Aorta (tissue), 5 donors: ENCODE data around the gene KRTAP1-3. TPM values are rescaled to one million over a fixed set of nuclear protein-coding genes. Genes with fewer than 3 reads are reported as not detected.
"Not testable (repeated sequence)": the region's sequence is repeated elsewhere in the genome, so short reads cannot be mapped to it uniquely, and the experiment has no call there.

Experiments used
- ATAC-seq: fragments of 200-7000 bp; cut with Tn5 transposase; one replicate; pipeline ENCODE4 v1.9.1; 2022; ENCODE audit warnings: moderate library complexity; ENCODE audit not compliant: low FRiP score
- DNase-seq, 2 donors: peaks; one replicate each; pipeline ENCODE4 v3.0.0-alpha.2; 2020
- H3K27ac ChIP-seq, 2 donors: one replicate each; pipeline ENCODE4 v1.5.1; 2013; ENCODE audit warnings: low read length in 2 of 2, mild to moderate bottlenecking in 2 of 2, moderate library complexity in 2 of 2, control low read depth in 1 of 2, inconsistent platforms in 1 of 2, low read depth in 1 of 2
- H3K27me3 ChIP-seq, 2 donors: one replicate each; pipeline ENCODE4 v1.6.1; 2013; ENCODE audit warnings: control low read depth in 1 of 2, low read length in 1 of 2, mild to moderate bottlenecking in 1 of 2, moderate library complexity in 1 of 2; ENCODE audit not compliant: insufficient read depth in 2 of 2, control insufficient read depth in 1 of 2
- H3K36me3 ChIP-seq, 2 donors: one replicate each; pipeline ENCODE4 v1.6.1; 2013; ENCODE audit warnings: control low read depth in 1 of 2, low read length in 1 of 2, mild to moderate bottlenecking in 1 of 2; ENCODE audit not compliant: insufficient read depth in 2 of 2, control insufficient read depth in 1 of 2
- H3K4me1 ChIP-seq, 2 donors: one replicate each; pipeline ENCODE4 v1.6.1; 2013; ENCODE audit warnings: low read length in 2 of 2, control low read depth in 1 of 2, mild to moderate bottlenecking in 1 of 2, moderate library complexity in 1 of 2; ENCODE audit not compliant: insufficient read depth in 2 of 2, control insufficient read depth in 1 of 2
- H3K4me3 ChIP-seq, 2 donors: one replicate each; pipeline ENCODE4 v1.5.1; 2013; ENCODE audit warnings: low read length in 2 of 2, control low read depth in 1 of 2, mild to moderate bottlenecking in 1 of 2
- H3K9me3 ChIP-seq: one replicate; pipeline ENCODE4 v1.6.1; 2013; ENCODE audit warnings: mild to moderate bottlenecking, low read length; ENCODE audit not compliant: control insufficient read depth
- WGBS, 2 donors: extraction: QIAGEN DNeasy Blood & Tissue Kit; methylation state at CpG; one replicate each; pipeline ENCODE4 v1.1.7; 2013; 5-methylcytosine and 5-hydroxymethylcytosine counted together
- intact Hi-C, 2 donors: fragments of 100-400 bp; cut with DNase I; formaldehyde crosslinking; loops; one replicate each; pipeline versions ENCODE4 v1.14.2 to v1.15.0; 2022
- polyA plus RNA-seq, 2 donors: library from polyadenylated mRNA; stranded (reverse); fragments of 200-250 nt; gene quantifications; one replicate each; pipeline ENCODE4 v1.2.3, GENCODE V29; 2013
- total RNA-seq, 2 donors: library from RNA; stranded (reverse); fragmentation: NEBNext Ultra II Directional; extraction: Animal tissue kit (Norgen Biotek cat#: 25700); gene quantifications; one replicate each; pipeline ENCODE4 v1.2.1, GENCODE V29; 2021
- donor health status: healthy with polysubstance abuse.
- donor health status: Bipolar disorder and iron deficiency.
- donor health status: DM: no; HTN: no; CAD: no.
- donor health status: DM: no; HTN: no; CAD: no.
- donor health status: DM: yes; HTN: yes; CAD: no.

KRTAP1-3 gene
- total and polyA plus RNA-seq, 4 donors = not detected

- H3K27me3 ChIP-seq = no peaks in the 10 kb centered on the region
- 79 to 83% methylated on average over 8 of the region's 8 CpGs for WGBS, 2 donors
- no peak within 1 kb of the TSS for H3K4me3 ChIP-seq
- no peaks in the 10 kb centered on the region for H3K4me1 ChIP-seq
- no peak within 1 kb of the TSS for H3K27ac ChIP-seq
- DNase-seq (no peak), ATAC-seq (no peak)
- intact Hi-C loops = no loop called here
- no peaks in the 10 kb centered on the region for H3K36me3 ChIP-seq
- no peaks in the 10 kb centered on the region for H3K9me3 ChIP-seq
Observed at GRCh38 chr17:41008811-41009210, 25.9 kb downstream of the KRTAP1-3 start, which contains the start of gene KRTAP3-1. Gene KRTAP3-1, minus strand, starts transcription at chr17:41009128. Its CDS starts 54 bp downstream, at chr17:41009074.

GRCh38 chr17:41004397-41004796 lies 30.3 kb downstream of the KRTAP1-3 start:
- intact Hi-C loops = no loop called here
- no peak for DNase-seq
- Histone ChIP-seq H3K4me1 (no peaks in the 10 kb centered on the region), H3K27me3 (no peaks in the 10 kb centered on the region), H3K9me3 (no peaks in the 10 kb centered on the region), H3K27ac (no peak overlapping the region), H3K36me3 (no peaks in the 10 kb centered on the region), H3K4me3 (no peak overlapping the region)
- WGBS, 2 donors = 82 to 89% methylated on average over 3 of the region's 3 CpGs
- no peak for ATAC-seq

GRCh38 chr17:41003926-41004325 lies 30.7 kb downstream of the KRTAP1-3 start:
- no peak overlapping the region for H3K4me3 ChIP-seq
- intact Hi-C loops = no loop called here
- DNase-seq (no peak), ATAC-seq (no peak)
- H3K9me3 ChIP-seq = no peaks in the 10 kb centered on the region
- WGBS, 2 donors = 46 to 50% methylated on average over 4 of the region's 4 CpGs
- H3K27ac ChIP-seq = no peak overlapping the region
- H3K27me3 ChIP-seq = no peaks in the 10 kb centered on the region
- no peaks in the 10 kb centered on the region for H3K4me1 ChIP-seq
- H3K36me3 ChIP-seq = no peaks in the 10 kb centered on the region

- H3K27me3 ChIP-seq = no peaks in the 10 kb centered on the region
- DNase-seq (no peak), ATAC-seq (no peak)
- intact Hi-C loops = no loop called here
- no peaks in the 10 kb centered on the region for H3K9me3 ChIP-seq
- no peak overlapping the region for H3K4me3 ChIP-seq
- H3K27ac ChIP-seq = no peak overlapping the region
- WGBS, 2 donors = 50 to 52% methylated on average over 5 of the region's 5 CpGs
- no peaks in the 10 kb centered on the region for H3K4me1 ChIP-seq
- H3K36me3 ChIP-seq = no peaks in the 10 kb centered on the region
Observed at GRCh38 chr17:41002814-41003213, 31.9 kb downstream of the KRTAP1-3 start.

DNA sequence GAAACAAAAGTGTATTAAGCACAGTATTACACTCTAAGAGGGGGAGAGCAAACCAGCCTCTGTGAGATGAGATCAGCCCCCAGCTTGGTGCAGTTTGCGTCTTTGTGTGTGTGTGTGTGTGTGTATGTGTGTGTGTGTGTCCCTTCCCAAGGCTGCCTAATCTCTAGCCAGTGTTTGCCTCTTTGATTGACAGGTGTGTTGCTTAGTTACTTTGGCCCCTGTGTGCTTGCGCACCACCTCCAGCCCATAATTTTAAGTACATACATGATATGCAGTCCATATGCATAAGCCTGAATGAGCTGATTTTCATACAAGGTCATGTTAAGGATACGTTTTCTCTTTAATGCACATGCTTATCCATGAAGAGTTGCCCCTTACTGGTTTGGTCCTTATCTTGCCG lies 32.9 kb downstream of the KRTAP1-3 start:
- no peak overlapping the region for H3K27ac ChIP-seq
- no peaks in the 10 kb centered on the region for H3K27me3 ChIP-seq
- no peaks in the 10 kb centered on the region for H3K9me3 ChIP-seq
- ATAC-seq (no peak), DNase-seq (no peak)
- no peaks in the 10 kb centered on the region for H3K36me3 ChIP-seq
- intact Hi-C loops = no loop called here
- WGBS, 2 donors = 78 to 86% methylated on average over 4 of the region's 4 CpGs
- H3K4me1 ChIP-seq = no peaks in the 10 kb centered on the region
- no peak overlapping the region for H3K4me3 ChIP-seq

GRCh38 chr17:40999563-40999962 lies 35.1 kb downstream of the KRTAP1-3 start, which contains the start of gene KRTAP3-2:
Gene KRTAP3-2, minus strand, starts transcription at chr17:40999906. Its CDS starts 53 bp downstream, at chr17:40999853.
- ATAC-seq, H3K36me3 ChIP-seq, H3K4me1 ChIP-seq, intact Hi-C loops, H3K4me3 ChIP-seq, H3K27me3 ChIP-seq, H3K27ac ChIP-seq, DNase-seq, H3K9me3 ChIP-seq: not testable (repeated sequence)
- 69 to 77% methylated on average over 5 to 6 of the region's 6 CpGs for whole genome bisulfite sequencing, 2 donors

DNA sequence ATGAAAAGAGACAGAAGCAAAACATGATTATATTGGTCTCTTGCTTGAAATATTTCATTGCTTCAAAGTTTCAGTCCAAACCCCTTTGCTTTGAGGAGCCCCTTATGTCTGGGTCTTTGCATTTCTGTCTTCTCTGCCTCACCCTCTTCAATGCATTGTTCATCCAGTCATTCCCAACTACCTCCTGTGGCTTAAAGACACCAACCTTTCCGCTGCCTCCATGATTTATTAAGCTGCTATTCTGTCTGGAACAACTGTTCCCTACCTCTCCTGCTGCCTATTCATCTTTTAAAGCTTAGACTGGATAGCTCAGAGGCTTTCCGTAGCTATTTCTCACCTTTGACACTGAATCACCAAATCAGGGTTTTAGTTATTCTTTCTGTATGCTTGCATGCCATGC lies 37.3 kb downstream of the KRTAP1-3 start:
- peaks cover 2% of the 10 kb centered on the region for H3K9me3 ChIP-seq
- 17 to 28% methylated on average over 2 of the region's 2 CpGs for WGBS, 2 donors
- no peaks in the 10 kb centered on the region for H3K36me3 ChIP-seq
- ATAC-seq = no peak
- H3K27ac ChIP-seq = no peak overlapping the region
- no peak overlapping the region for H3K4me3 ChIP-seq
- DNase-seq = no peak
- no peaks in the 10 kb centered on the region for H3K27me3 ChIP-seq
- intact Hi-C loops = no loop called here
- H3K4me1 ChIP-seq = no peaks in the 10 kb centered on the region

DNA sequence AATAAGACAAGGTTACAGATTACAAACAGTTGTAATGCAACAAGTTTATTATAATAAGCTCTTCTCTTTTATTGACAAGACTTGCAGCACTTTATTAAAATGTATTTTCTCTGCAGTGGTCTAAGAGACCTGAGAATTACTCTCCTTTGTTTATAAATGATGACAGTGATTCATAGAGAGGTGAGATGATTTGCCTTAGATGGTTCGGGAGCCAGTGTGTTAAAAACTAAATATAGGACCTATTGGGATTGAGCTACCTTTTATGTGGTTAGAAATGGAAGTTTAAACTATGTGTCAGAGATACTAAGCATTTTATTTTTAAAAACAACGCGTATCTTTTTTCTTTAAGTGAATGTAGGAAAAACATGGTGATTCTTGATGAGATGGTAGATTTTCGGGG lies 37.8 kb downstream of the KRTAP1-3 start:
- Histone ChIP-seq H3K36me3 (no peaks in the 10 kb centered on the region), H3K27me3 (no peaks in the 10 kb centered on the region), H3K4me1 (no peaks in the 10 kb centered on the region), H3K4me3 (no peak overlapping the region), H3K27ac (no peak overlapping the region), H3K9me3 (peaks cover 2% of the 10 kb centered on the region)
- ATAC-seq (no peak), DNase-seq (no peak)
- 74 to 75% methylated on average over 4 of the region's 4 CpGs for WGBS, 2 donors
- intact Hi-C loops = no loop called here

DNA sequence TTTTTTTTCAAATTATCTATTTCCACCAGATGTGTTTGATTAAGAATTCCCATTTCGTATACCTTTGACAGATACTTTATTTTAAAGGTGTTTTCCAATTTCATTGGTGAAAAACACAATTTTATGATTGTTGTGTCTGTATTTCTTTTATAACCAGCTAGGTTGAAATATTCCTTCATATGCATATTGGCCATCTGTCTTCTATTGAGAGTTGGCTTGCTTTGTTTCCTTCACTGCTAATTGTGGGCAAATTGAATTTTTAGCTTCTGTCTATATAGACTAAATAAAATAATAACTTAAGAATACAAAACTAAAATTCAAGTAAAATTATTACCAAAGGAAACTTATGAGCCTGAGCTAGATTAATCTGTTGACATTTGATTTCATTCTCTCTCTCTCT lies 39.6 kb downstream of the KRTAP1-3 start:
- no peaks in the 10 kb centered on the region for H3K36me3 ChIP-seq
- 51 to 56% methylated on average over 1 of the region's 1 CpG for WGBS, 2 donors
- H3K27me3 ChIP-seq = no peaks in the 10 kb centered on the region
- H3K27ac ChIP-seq = no peak overlapping the region
- ATAC-seq = no peak
- no peak for DNase-seq
- H3K4me3 ChIP-seq = no peak overlapping the region
- intact Hi-C loops = no loop called here
- peaks cover 2% of the 10 kb centered on the region for H3K9me3 ChIP-seq
- H3K4me1 ChIP-seq = no peaks in the 10 kb centered on the region
